GM20000 (cell line): ENCODE data around the gene BICC1.

Experiments
- DNase-seq: peaks from one replicate; pipeline ENCODE4 v3.0.0; 2012; ENCODE audit warnings: low spot score
- TF ChIP-seq, protein P1 (sequence below): IDR thresholded peaks from 2 replicates; pipeline ENCODE4 v1.5.1; 2012; ENCODE audit warnings: mild to moderate bottlenecking, control low read depth; ENCODE audit errors: extremely low read depth, missing control alignments

BICC1 gene

DNA sequence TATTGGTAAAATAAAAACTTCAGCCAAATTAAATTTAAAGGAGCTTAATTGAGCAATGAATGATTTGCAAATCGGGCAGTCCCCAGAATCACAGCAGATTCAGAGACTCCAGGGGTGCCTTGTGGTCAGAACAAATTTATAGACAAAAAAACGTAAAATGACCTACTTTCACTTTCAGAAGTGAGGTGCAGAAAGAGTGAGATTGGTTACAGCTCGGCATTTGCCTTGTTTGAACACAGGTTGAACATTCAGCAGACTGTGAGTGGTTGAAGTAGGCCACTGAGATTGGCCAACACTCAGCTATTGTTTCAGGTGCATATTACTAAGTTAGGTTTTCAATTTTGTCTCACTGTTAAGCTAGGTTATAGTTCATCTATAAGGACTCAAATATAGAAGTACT, 153.4 kb downstream of the BICC1 start:
- no peak for DNase-seq
- TF ChIP-seq, protein P1, sequence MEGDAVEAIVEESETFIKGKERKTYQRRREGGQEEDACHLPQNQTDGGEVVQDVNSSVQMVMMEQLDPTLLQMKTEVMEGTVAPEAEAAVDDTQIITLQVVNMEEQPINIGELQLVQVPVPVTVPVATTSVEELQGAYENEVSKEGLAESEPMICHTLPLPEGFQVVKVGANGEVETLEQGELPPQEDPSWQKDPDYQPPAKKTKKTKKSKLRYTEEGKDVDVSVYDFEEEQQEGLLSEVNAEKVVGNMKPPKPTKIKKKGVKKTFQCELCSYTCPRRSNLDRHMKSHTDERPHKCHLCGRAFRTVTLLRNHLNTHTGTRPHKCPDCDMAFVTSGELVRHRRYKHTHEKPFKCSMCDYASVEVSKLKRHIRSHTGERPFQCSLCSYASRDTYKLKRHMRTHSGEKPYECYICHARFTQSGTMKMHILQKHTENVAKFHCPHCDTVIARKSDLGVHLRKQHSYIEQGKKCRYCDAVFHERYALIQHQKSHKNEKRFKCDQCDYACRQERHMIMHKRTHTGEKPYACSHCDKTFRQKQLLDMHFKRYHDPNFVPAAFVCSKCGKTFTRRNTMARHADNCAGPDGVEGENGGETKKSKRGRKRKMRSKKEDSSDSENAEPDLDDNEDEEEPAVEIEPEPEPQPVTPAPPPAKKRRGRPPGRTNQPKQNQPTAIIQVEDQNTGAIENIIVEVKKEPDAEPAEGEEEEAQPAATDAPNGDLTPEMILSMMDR, result no peak

DNA sequence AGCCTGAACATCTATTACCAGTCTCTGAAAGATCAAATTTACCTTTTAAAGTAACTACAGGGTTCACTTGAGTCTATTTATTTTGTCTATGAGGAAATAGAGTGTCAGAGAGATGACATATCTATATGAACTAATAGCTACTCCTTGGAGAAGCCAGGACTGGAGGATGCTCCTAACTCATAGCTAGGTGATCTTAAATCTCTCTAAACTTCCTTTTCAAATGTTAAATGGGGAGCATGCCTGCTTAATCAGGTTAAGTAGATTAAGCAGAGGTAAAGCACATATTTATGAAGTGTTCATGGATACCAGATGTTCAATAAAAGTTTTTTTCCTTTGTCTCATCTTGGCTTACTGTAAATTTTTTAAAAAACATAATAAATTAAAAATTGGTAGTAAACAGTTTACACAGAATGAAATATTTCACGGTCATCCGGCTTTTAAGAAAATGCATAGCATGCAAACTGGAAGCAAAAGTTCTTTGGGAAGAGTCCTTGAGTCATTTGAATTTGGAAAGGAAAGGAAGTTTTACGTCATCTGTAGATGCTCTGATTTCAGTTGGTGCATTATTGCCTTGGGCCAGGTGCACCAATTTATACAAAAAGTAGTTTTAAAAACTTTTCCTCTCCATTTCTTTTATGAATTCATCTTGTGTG, 155.1 kb downstream of the BICC1 start:
- DNase-seq, result no peak
- TF ChIP-seq, protein P1, result no peak

DNA sequence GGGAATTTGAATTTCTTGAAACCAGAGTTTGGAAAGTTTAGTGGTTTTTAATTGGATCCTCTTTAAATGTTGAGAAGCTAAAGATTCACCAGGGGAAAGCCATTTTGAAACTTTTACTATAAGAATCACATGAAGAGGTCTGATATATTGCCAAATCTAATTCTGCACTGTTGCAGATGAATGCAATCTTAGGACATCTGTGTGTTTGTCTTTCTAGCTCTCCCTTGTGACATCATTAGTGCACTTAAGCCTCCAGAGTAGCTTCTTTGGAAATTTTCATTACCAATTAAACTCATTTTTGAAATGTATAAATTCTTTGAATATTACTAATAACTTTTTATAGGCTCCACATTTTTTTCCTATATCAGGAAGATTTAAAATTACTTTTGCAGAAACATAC, 160.2 kb downstream of the BICC1 start:
- TF ChIP-seq, protein P1, result no peak

DNA sequence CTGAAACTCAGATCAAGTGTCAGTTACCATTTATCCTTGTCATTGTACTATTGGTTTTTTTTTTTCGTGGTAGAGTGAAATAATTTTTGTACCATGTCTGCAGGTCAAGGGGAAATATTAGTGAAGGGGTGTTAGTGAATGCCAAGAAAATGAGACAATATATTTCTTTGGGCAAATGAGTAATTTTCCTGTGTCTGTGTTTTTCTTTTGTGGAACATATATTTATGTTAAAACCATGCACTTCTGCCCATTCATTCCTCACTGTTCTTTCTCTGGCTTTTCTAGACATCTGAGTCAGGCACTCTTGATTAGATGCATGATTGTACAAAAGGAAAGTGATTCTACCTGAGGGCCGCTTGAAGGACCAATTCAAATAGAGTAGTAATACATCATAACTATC, 161.6 kb downstream of the BICC1 start:
- TF ChIP-seq, protein P1, result no peak
- no peak for DNase-seq

More for the DNA sequence above, 160.2 kb downstream of the BICC1 start:
- DNase-seq, result no peak

DNA sequence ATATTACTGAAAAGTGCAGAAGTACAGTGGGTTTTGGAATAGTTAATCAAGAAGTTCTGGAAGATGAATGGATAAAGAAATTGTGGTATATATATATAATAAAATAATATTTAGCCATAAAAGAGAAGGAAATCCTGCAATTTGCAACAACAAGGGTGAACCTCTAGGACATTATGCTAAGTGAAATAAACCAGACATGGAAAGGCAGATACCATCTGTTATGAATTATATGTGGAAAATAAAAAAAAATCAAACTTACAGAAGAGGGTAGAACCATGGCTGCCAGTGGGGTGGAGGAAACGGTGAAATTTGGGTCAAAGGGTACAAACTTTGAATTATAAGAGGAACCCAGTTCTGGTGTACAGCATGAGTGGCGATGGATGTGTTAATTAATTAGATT, 162.6 kb downstream of the BICC1 start:
- TF ChIP-seq, protein P1, result no peak
- no peak for DNase-seq

DNA sequence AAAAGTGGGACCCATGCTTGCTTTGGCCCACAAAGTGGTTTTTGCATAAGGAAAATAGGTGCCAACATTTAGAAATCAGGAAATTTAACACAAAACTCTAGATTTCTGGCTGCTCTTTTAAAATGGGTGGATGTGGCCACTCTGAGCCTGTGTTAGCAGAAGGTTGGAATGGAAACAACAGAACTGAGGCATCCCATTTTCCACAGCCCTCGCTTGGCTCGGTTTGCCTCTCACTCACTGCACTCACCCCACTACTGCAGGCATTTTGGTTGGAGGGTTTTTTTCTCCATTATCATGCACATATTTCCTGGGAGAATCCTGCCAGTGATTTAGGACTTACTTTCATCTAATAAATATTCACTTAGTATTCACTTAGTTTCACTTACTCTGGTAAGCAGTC, 178.9 kb downstream of the BICC1 start:
- TF ChIP-seq, protein P1, result no peak
- DNase-seq, result no peak

DNA sequence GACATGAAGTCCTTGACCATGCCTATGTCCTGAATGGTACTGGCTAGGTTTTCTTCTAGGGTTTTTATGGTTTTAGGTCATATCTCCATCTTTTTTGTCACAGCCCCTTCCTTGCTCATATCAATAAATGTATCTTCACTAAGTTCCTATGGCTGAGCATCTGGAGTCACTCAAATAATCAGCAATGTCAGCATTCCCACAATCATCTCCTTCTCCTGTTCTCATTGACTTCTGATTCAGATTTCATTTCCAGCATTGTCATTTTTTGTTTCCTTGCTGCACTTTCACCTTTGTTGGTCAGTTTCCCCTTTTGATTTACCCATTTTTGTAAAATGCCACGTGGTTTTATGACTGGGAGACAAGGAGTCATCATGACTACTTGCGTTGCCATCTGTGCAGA, 181.2 kb downstream of the BICC1 start:
- TF ChIP-seq, protein P1, result no peak
- DNase-seq, result no peak
